ENCODE results near the gene TLR8.

DNA sequence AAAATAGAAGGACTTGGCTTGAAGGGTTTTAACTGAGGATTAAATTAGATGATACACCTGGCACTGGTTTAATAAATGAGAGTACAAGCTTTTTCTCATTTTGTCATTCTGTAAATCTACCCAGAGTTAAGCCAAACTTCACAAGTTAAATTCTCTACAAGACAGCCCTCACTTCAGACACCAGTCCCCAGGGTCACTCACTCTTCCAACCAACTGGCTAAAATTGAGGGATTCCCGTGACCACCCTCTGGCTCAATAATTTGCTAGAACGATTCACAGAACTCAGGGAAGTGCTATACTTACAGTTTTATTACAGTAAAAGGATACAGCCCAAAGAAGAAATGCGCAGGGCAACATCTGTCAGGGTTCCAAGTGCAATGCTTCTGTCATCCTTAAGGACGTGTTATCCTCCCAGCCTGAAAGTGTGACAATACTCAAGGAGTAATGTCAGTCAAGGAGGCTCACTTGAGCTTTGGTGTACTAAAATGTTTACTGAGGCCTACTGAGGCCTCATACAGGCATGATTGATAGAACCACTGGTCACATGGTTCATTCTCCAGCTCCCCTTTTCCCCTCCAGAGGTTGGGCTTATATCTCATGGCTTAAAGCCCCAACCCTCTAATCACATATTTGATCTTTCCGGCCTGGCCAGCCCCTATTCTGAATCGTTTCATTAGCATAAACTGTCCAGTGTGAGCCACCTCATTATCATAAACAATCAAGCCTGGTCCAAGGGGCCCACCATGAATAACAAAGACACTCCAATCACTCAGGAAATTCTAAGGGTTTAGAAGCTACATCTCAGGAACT is 58.9 kb downstream of the TLR8 start:
- TF ChIP-seq, protein P1, sequence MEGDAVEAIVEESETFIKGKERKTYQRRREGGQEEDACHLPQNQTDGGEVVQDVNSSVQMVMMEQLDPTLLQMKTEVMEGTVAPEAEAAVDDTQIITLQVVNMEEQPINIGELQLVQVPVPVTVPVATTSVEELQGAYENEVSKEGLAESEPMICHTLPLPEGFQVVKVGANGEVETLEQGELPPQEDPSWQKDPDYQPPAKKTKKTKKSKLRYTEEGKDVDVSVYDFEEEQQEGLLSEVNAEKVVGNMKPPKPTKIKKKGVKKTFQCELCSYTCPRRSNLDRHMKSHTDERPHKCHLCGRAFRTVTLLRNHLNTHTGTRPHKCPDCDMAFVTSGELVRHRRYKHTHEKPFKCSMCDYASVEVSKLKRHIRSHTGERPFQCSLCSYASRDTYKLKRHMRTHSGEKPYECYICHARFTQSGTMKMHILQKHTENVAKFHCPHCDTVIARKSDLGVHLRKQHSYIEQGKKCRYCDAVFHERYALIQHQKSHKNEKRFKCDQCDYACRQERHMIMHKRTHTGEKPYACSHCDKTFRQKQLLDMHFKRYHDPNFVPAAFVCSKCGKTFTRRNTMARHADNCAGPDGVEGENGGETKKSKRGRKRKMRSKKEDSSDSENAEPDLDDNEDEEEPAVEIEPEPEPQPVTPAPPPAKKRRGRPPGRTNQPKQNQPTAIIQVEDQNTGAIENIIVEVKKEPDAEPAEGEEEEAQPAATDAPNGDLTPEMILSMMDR (IDR thresholded peaks at IDR 0.05), result no peak
- TF ChIP-seq POLR2A (IDR thresholded peaks at IDR 0.05), result no peak

Data from body of pancreas (tissue), 4 donors.